Measurements from ENCODE around the gene CACUL1. TPM values are rescaled to one million over a fixed set of nuclear protein-coding genes. Genes with fewer than 3 reads are reported as not detected.

The CACUL1 gene
- total RNA-seq, 1 experiment from 2014 or later: 67.5 TPM

DNA sequence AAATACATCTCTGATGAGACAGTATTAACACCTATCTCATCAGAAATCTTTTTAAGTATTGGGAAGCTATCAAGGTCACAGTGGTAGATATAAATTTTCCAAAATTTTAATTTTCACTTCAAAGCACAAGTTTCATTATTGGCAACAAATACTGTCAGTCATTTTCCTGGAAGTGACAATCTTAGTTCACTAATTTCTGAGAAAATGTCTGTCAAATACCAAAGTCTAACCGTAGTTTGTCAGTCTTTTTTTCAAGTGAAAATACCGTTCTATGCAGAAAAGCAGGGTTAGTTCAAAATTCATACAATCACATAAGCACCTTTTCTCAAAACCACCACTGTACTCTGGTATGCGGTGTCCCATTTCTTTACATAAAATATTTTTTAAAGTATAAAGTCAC, 40.4 kb downstream of the CACUL1 start (continued):
- TF ChIP-seq ELF1 (IDR thresholded peaks at IDR 0.05; ENCODE audit: borderline replicate concordance, low read depth) (no peak), EZH2phosphoT487 (IDR thresholded peaks at IDR 0.05; ENCODE audit: borderline replicate concordance) (no peak), FOSL1 (IDR thresholded peaks at IDR 0.05; ENCODE audit: low read depth) (no peak), JUND (IDR thresholded peaks at IDR 0.05) (no peak), RAD21 (IDR thresholded peaks at IDR 0.05; ENCODE audit: low read depth) (no peak), CBX3 (IDR thresholded peaks at IDR 0.05; ENCODE audit: low read depth) (no peak)

DNA sequence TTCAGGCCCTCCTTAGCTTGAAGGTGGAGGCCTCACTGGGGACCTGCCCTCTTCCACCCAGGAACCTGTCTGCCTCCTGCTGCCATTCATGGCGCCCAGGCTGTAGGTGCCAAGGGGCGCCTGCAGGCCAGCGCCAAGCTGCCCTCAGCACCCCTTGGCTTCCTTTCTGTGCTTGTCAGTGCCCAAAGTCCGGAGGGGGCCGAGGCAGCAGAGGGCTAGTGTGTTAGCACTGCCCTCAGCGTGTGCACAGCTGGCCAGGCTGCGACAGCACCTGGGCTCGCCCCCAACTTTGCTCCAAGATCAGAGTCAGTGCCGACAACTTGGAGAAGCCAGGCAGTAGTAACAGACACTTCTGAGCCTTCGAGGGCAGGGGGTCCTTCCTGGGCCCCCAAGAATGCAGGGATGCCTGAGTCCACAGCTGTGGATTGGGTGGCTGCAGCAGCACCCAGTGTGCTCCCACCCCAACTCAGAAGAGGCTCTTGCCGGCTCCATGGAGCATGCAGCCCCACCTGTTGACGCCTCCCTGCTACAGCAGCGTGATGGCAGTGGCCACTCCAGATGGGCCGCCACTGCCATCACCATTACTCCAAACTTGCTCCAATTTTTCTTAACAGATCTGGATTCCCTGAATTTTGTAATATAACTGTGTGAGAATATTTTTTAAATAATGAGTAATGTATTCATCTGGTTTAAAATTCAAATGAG, 41.7 kb downstream of the CACUL1 start:
- no peaks in the 10 kb centered on the region for H3K27me3 ChIP-seq (ENCODE audit: insufficient read depth, low read length)
- no peak overlapping the region for H3K27ac ChIP-seq (ENCODE audit: low read depth, low read length)
- peaks cover 38% of the 10 kb centered on the region for H3K79me2 ChIP-seq (ENCODE audit: insufficient read depth, low read length)
- no peak overlapping the region for H2AFZ ChIP-seq (ENCODE audit: low read depth, low read length, poor library complexity, severe bottlenecking)
- H3K36me3 ChIP-seq (ENCODE audit: control insufficient read depth in 1 of 2, insufficient read depth in 2 of 2, low read length in 2 of 2): no peaks in the 10 kb centered on the region
- no peak overlapping the region for H3K9ac ChIP-seq (ENCODE audit: low read length)
- peak; percentile 89 for ATAC-seq
- H3K9me3 ChIP-seq (ENCODE audit: control insufficient read depth in 1 of 2, insufficient read depth in 1 of 2, low read depth in 1 of 2, low read length in 2 of 2): no peaks in the 10 kb centered on the region
- H3K4me1 ChIP-seq (ENCODE audit: control insufficient read depth in 1 of 2, insufficient read depth in 2 of 2, low read length in 2 of 2): no peaks in the 10 kb centered on the region
- H3K9me2 ChIP-seq (ENCODE audit: insufficient read depth): no peaks in the 10 kb centered on the region
- H3K4me3 ChIP-seq (replicated peaks in 1 of 2; ENCODE audit: low read depth in 1 of 2, low read length in 2 of 2): no peak overlapping the region
- no peaks in the 10 kb centered on the region for H4K20me1 ChIP-seq (ENCODE audit: insufficient read depth)
- intact Hi-C loops (cut with micrococcal nuclease): no loop called here
- ChIA-PET POLR2A (no interaction called here), RAD21 (ENCODE audit: low non-redundant PET in 1 of 2, low total read pairs in 2 of 2, uncharacterized antibody in 2 of 2, unreplicated experiment in 2 of 2) (no interaction called here), CTCF (interaction anchor here (1.6 to 2.1 kb wide), 2 partner anchors 8 to 9 kb away, joined by 5 to 13 read pairs; no protein-coding TSS in a partner anchor)
- DNase-seq (ENCODE audit: low read depth, low spot score): no peak
- H3K4me2 ChIP-seq (ENCODE audit: low read length): no peak overlapping the region
- BruUV-seq (replicated peaks): no TSS peak
- TF ChIP-seq POLR2AphosphoS5 (IDR thresholded peaks at IDR 0.05; ENCODE audit: low read depth, low read length) (no peak), ELF1 (IDR thresholded peaks at IDR 0.05; ENCODE audit: borderline replicate concordance, low read depth) (no peak), YY1 (IDR thresholded peaks at IDR 0.05; ENCODE audit: extremely low read depth, insufficient replicate concordance, low read depth, low read length) (no peak), FOSL1 (IDR thresholded peaks at IDR 0.05; ENCODE audit: low read depth) (no peak), SRF (IDR thresholded peaks at IDR 0.05; ENCODE audit: low read depth) (no peak), SIN3A (IDR thresholded peaks at IDR 0.05; ENCODE audit: low read depth) (no peak), POLR2A (IDR thresholded peaks at IDR 0.05; ENCODE audit: borderline replicate concordance, extremely low read depth, insufficient read depth, insufficient read length) (no peak), EZH2phosphoT487 (IDR thresholded peaks at IDR 0.05; ENCODE audit: borderline replicate concordance) (no peak), SP1 (IDR thresholded peaks at IDR 0.05; ENCODE audit: low read depth) (no peak), EGR1 (IDR thresholded peaks at IDR 0.05; ENCODE audit: low read depth) (no peak), ZFX (IDR thresholded peaks at IDR 0.05) (no peak), CEBPB (IDR thresholded peaks at IDR 0.05; ENCODE audit: low read depth) (no peak)
- TF ChIP-seq, protein P1, sequence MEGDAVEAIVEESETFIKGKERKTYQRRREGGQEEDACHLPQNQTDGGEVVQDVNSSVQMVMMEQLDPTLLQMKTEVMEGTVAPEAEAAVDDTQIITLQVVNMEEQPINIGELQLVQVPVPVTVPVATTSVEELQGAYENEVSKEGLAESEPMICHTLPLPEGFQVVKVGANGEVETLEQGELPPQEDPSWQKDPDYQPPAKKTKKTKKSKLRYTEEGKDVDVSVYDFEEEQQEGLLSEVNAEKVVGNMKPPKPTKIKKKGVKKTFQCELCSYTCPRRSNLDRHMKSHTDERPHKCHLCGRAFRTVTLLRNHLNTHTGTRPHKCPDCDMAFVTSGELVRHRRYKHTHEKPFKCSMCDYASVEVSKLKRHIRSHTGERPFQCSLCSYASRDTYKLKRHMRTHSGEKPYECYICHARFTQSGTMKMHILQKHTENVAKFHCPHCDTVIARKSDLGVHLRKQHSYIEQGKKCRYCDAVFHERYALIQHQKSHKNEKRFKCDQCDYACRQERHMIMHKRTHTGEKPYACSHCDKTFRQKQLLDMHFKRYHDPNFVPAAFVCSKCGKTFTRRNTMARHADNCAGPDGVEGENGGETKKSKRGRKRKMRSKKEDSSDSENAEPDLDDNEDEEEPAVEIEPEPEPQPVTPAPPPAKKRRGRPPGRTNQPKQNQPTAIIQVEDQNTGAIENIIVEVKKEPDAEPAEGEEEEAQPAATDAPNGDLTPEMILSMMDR (IDR thresholded peaks at IDR 0.05 in 2 of 3, conservative IDR thresholded peaks at IDR 0.05 in 1 of 3; ENCODE audit: borderline replicate concordance in 1 of 3, insufficient read depth in 1 of 3, low read depth in 2 of 3, low read length in 2 of 3): peak; percentile 15 to 62 (median 52); a peak in 4 of 6 replicates
- TF ChIP-seq, protein P2, sequence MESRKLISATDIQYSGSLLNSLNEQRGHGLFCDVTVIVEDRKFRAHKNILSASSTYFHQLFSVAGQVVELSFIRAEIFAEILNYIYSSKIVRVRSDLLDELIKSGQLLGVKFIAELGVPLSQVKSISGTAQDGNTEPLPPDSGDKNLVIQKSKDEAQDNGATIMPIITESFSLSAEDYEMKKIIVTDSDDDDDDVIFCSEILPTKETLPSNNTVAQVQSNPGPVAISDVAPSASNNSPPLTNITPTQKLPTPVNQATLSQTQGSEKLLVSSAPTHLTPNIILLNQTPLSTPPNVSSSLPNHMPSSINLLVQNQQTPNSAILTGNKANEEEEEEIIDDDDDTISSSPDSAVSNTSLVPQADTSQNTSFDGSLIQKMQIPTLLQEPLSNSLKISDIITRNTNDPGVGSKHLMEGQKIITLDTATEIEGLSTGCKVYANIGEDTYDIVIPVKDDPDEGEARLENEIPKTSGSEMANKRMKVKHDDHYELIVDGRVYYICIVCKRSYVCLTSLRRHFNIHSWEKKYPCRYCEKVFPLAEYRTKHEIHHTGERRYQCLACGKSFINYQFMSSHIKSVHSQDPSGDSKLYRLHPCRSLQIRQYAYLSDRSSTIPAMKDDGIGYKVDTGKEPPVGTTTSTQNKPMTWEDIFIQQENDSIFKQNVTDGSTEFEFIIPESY (IDR thresholded peaks at IDR 0.05; ENCODE audit: extremely low read depth, insufficient replicate concordance, low read length): no peak
- TF ChIP-seq, protein P3, sequence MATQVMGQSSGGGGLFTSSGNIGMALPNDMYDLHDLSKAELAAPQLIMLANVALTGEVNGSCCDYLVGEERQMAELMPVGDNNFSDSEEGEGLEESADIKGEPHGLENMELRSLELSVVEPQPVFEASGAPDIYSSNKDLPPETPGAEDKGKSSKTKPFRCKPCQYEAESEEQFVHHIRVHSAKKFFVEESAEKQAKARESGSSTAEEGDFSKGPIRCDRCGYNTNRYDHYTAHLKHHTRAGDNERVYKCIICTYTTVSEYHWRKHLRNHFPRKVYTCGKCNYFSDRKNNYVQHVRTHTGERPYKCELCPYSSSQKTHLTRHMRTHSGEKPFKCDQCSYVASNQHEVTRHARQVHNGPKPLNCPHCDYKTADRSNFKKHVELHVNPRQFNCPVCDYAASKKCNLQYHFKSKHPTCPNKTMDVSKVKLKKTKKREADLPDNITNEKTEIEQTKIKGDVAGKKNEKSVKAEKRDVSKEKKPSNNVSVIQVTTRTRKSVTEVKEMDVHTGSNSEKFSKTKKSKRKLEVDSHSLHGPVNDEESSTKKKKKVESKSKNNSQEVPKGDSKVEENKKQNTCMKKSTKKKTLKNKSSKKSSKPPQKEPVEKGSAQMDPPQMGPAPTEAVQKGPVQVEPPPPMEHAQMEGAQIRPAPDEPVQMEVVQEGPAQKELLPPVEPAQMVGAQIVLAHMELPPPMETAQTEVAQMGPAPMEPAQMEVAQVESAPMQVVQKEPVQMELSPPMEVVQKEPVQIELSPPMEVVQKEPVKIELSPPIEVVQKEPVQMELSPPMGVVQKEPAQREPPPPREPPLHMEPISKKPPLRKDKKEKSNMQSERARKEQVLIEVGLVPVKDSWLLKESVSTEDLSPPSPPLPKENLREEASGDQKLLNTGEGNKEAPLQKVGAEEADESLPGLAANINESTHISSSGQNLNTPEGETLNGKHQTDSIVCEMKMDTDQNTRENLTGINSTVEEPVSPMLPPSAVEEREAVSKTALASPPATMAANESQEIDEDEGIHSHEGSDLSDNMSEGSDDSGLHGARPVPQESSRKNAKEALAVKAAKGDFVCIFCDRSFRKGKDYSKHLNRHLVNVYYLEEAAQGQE (IDR thresholded peaks at IDR 0.05; ENCODE audit: low read depth): no peak
- TF ChIP-seq, protein P4, sequence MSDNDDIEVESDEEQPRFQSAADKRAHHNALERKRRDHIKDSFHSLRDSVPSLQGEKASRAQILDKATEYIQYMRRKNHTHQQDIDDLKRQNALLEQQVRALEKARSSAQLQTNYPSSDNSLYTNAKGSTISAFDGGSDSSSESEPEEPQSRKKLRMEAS (IDR thresholded peaks at IDR 0.05): no peak

Measured in HCT116 (cell line).